Measurements from ENCODE around the gene SRM.

DNA sequence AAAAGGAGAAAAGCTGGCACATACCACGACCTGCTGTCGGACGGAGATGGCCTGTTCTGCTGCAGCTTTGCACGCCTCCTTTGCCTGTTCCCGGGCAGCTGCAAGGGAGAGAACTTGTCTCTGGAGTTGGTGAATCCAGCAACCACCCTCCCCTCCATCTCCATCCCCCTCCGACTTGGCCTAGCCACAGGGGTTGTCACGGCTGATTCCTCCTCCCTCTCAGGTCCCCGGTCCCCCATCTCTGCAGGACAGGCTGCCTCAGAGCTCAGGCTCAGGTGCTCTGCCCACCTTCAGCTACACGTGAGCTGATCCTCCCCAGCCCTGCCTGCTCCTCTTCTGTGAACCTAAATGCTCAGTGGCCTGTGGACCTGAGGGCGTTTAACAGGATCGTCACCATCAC is 11.1 kb upstream of the SRM start:
- TF ChIP-seq, protein P1, sequence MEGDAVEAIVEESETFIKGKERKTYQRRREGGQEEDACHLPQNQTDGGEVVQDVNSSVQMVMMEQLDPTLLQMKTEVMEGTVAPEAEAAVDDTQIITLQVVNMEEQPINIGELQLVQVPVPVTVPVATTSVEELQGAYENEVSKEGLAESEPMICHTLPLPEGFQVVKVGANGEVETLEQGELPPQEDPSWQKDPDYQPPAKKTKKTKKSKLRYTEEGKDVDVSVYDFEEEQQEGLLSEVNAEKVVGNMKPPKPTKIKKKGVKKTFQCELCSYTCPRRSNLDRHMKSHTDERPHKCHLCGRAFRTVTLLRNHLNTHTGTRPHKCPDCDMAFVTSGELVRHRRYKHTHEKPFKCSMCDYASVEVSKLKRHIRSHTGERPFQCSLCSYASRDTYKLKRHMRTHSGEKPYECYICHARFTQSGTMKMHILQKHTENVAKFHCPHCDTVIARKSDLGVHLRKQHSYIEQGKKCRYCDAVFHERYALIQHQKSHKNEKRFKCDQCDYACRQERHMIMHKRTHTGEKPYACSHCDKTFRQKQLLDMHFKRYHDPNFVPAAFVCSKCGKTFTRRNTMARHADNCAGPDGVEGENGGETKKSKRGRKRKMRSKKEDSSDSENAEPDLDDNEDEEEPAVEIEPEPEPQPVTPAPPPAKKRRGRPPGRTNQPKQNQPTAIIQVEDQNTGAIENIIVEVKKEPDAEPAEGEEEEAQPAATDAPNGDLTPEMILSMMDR (conservative IDR thresholded peaks at IDR 0.05; ENCODE audit: low read depth, low read length) = no peak
- TF ChIP-seq RFX5 (IDR thresholded peaks at IDR 0.05; ENCODE audit: low read depth, low read length) (no peak), CEBPB (IDR thresholded peaks at IDR 0.05; ENCODE audit: low read depth, low read length) (no peak)
- TF ChIP-seq, protein P2, sequence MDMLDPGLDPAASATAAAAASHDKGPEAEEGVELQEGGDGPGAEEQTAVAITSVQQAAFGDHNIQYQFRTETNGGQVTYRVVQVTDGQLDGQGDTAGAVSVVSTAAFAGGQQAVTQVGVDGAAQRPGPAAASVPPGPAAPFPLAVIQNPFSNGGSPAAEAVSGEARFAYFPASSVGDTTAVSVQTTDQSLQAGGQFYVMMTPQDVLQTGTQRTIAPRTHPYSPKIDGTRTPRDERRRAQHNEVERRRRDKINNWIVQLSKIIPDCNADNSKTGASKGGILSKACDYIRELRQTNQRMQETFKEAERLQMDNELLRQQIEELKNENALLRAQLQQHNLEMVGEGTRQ (IDR thresholded peaks at IDR 0.05; ENCODE audit: low read depth, low read length) = no peak

Data from IMR-90 (cell line).